ENCODE data around the gene CPEB2. TPM values are rescaled to one million over a fixed set of nuclear protein-coding genes. Genes with fewer than 3 reads are reported as not detected.
"Not testable (repeated sequence)": the region's sequence is repeated elsewhere in the genome, so short reads cannot be mapped to it uniquely, and the experiment has no call there.

The CPEB2 gene
- total and polyA plus RNA-seq, 10 of the 15 experiments (the other 5 are each of a cell fraction or from before 2014, with no cell fraction given), result 0.73 to 8.3 (median 3.7) TPM

DNA sequence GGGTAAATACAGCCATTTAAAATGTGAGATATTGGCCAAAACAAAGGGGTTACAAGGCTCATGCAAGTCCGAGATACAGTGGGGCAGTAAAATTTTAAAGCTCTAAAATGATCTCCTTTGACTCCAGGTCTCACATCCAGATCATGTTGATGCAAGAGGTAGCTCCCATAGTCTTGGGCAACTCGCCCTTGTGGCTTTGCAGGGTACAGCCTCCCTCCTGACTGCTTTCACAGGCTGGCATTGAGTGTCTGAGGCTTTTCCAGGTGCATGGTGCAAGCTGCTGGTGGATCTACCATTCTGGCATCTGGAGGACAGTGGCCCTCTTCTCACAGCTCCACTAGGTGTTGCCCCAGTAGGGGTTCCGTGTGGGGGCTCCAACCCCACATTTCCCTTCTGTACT is 83.5 kb downstream of the CPEB2 start:
- H2AFZ ChIP-seq (ENCODE audit: control insufficient read depth, low read depth, low read length); DNase-seq (ENCODE audit: low read depth, low spot score); H3K4me3 ChIP-seq; H3K27me3 ChIP-seq (replicated peaks in 1 of 2; ENCODE audit: control insufficient read depth in 2 of 2, insufficient read depth in 2 of 2, low read length in 1 of 2); H3K27ac ChIP-seq (ENCODE audit: control insufficient read depth, insufficient read depth); H3K9me3 ChIP-seq (replicated peaks; ENCODE audit: control insufficient read depth, insufficient read depth, low read length); POLR2A ChIA-PET; H3K4me2 ChIP-seq (ENCODE audit: control insufficient read depth, insufficient read depth); in situ Hi-C loops (cut with MboI); H3K9ac ChIP-seq (ENCODE audit: control insufficient read depth, insufficient read depth, low read length); BruUV-seq (replicated peaks); RAD21 ChIA-PET (ENCODE audit: unreplicated experiment); SMC1A ChIA-PET (ENCODE audit: uncharacterized antibody, unreplicated experiment); H4K20me1 ChIP-seq (ENCODE audit: control insufficient read depth, insufficient read depth); H3K36me3 ChIP-seq (ENCODE audit: control insufficient read depth in 2 of 2, insufficient read depth in 2 of 2, low read length in 1 of 2); ATAC-seq; FAIRE-seq; CTCF ChIA-PET; H3K79me2 ChIP-seq (ENCODE audit: control insufficient read depth, insufficient read depth, low read length); H3K4me1 ChIP-seq (ENCODE audit: control insufficient read depth, insufficient read depth, low read length); intact Hi-C loops (cut with micrococcal nuclease; ENCODE audit: unreplicated experiment): not testable (repeated sequence)
- WGBS (ENCODE audit: insufficient coverage, insufficient replicate concordance, low lambda C conversion rate, missing lambda C conversion rate), result 2% methylated on average over 3 of the region's 3 CpGs

DNA sequence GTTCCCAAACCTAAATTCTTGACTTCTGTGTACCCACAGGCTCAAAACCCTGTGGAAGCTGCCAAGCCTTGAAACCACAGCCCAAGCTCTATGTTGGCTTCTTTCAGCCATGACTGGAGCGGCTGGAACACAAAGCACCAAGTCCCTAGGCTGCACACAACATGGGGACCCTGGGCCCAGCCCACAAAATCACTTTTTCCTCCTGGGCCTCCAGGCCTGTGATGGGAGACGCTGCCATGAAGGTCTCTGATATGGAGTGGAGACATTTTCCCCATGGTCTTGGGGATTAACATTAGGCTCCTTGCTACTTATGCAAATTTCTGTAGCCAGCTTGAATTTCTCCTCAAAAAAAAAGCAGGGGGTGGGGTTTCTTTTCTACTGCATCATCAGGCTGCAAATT is 84.0 kb downstream of the CPEB2 start:
- 0% methylated on average over 2 of the region's 2 CpGs for WGBS (ENCODE audit: insufficient coverage, insufficient replicate concordance, low lambda C conversion rate, missing lambda C conversion rate)
- ATAC-seq; intact Hi-C loops (cut with micrococcal nuclease; ENCODE audit: unreplicated experiment): not testable (repeated sequence)

More for the DNA sequence above, 84.0 kb downstream of the CPEB2 start:
- RAD21 ChIA-PET (ENCODE audit: unreplicated experiment); in situ Hi-C loops (cut with MboI); H3K4me1 ChIP-seq (ENCODE audit: control insufficient read depth, insufficient read depth, low read length); CTCF ChIA-PET; DNase-seq (ENCODE audit: low read depth, low spot score); POLR2A ChIA-PET; H3K27me3 ChIP-seq (replicated peaks in 1 of 2; ENCODE audit: control insufficient read depth in 2 of 2, insufficient read depth in 2 of 2, low read length in 1 of 2); H2AFZ ChIP-seq (ENCODE audit: control insufficient read depth, low read depth, low read length); H3K9me3 ChIP-seq (replicated peaks; ENCODE audit: control insufficient read depth, insufficient read depth, low read length); H3K36me3 ChIP-seq (ENCODE audit: control insufficient read depth in 2 of 2, insufficient read depth in 2 of 2, low read length in 1 of 2); H3K4me3 ChIP-seq; H3K79me2 ChIP-seq (ENCODE audit: control insufficient read depth, insufficient read depth, low read length); H3K9ac ChIP-seq (ENCODE audit: control insufficient read depth, insufficient read depth, low read length); BruUV-seq (replicated peaks); H3K27ac ChIP-seq (ENCODE audit: control insufficient read depth, insufficient read depth); FAIRE-seq; SMC1A ChIA-PET (ENCODE audit: uncharacterized antibody, unreplicated experiment); H4K20me1 ChIP-seq (ENCODE audit: control insufficient read depth, insufficient read depth); H3K4me2 ChIP-seq (ENCODE audit: control insufficient read depth, insufficient read depth): not testable (repeated sequence)

Data from GM12878 (cell line).